ENCODE data around the gene G6PC2. TPM values are rescaled to one million over a fixed set of nuclear protein-coding genes. Genes with fewer than 3 reads are reported as not detected.

The G6PC2 gene
- total RNA-seq, 1 experiment from 2014 or later = not detected

GRCh38 chr2:168916331-168916675 is 15.2 kb downstream of the G6PC2 start:
- ChIA-PET POLR2A (no interaction called here), CTCF (no interaction called here)
- H3K27me3 Mint-ChIP-seq (ENCODE audit: insufficient read depth, unreplicated experiment) = peaks cover 16% of the 10 kb centered on the region
- TF ChIP-seq CTCF (IDR thresholded peaks at IDR 0.05; ENCODE audit: insufficient read depth in 1 of 2, low read depth in 1 of 2, low read length in 1 of 2, severe bottlenecking in 1 of 2, unreplicated experiment in 1 of 2) = no peak
- H3K36me3 Mint-ChIP-seq (ENCODE audit: insufficient read depth, unreplicated experiment) = peaks cover 4% of the 10 kb centered on the region
- H3K4me3 Mint-ChIP-seq (ENCODE audit: unreplicated experiment) = no peak overlapping the region
- DNase-seq = no peak
- Histone ChIP-seq H3K4me1 (no peaks in the 10 kb centered on the region), H3K4me3 (ENCODE audit: low read depth, low read length) (no peak overlapping the region), H3K36me3 (ENCODE audit: control insufficient read depth, insufficient read depth, low read length) (no peaks in the 10 kb centered on the region), H3K9me3 (0 out of 2 replicates have a peak, but pooled peaks cover 3% of the 10 kb centered on the region), H3K27me3 (replicated peaks; ENCODE audit: control insufficient read depth, insufficient read depth, low read length) (peaks cover 2% of the 10 kb centered on the region; the same call in 1 of the 2 replicates)
- intact Hi-C loops (cut with micrococcal nuclease; ENCODE audit: unreplicated experiment) = loop anchor here (5.0 kb wide), 1 partner anchor 59 kb away; no protein-coding TSS in a partner anchor
- H3K4me1 Mint-ChIP-seq (ENCODE audit: low read depth, unreplicated experiment) = no peaks in the 10 kb centered on the region
- H3K9me3 Mint-ChIP-seq (ENCODE audit: unreplicated experiment) = no peaks in the 10 kb centered on the region
- BruUV-seq (replicated peaks) = no TSS peak
- no peak overlapping the region for H3K27ac Mint-ChIP-seq (ENCODE audit: unreplicated experiment)

GRCh38 chr2:168920504-168921157 is 19.5 kb downstream of the G6PC2 start:
- intact Hi-C loops (cut with micrococcal nuclease; ENCODE audit: unreplicated experiment) = loop anchor here (1.0 kb wide), 2 partner anchors 147 to 574 kb away; no protein-coding TSS in a partner anchor
- CTCF ChIA-PET = interaction anchor here (0.9 kb wide), 1 partner anchor 149 kb away, joined by 3 read pairs; no protein-coding TSS in a partner anchor
- Mint-ChIP-seq H3K27ac (ENCODE audit: unreplicated experiment) (no peak overlapping the region), H3K4me1 (ENCODE audit: low read depth, unreplicated experiment) (no peaks in the 10 kb centered on the region), H3K36me3 (ENCODE audit: insufficient read depth, unreplicated experiment) (peaks cover 5% of the 10 kb centered on the region), H3K9me3 (ENCODE audit: unreplicated experiment) (no peaks in the 10 kb centered on the region), H3K4me3 (ENCODE audit: unreplicated experiment) (no peak overlapping the region), H3K27me3 (ENCODE audit: insufficient read depth, unreplicated experiment) (peaks cover 24% of the 10 kb centered on the region)
- POLR2A ChIA-PET = no interaction called here
- peak in 1 of 2 experiments; percentile 45 for DNase-seq
- H3K36me3 ChIP-seq (ENCODE audit: control insufficient read depth, insufficient read depth, low read length) = no peaks in the 10 kb centered on the region
- TF ChIP-seq CTCF (IDR thresholded peaks at IDR 0.05; ENCODE audit: insufficient read depth in 1 of 2, low read depth in 1 of 2, low read length in 1 of 2, severe bottlenecking in 1 of 2, unreplicated experiment in 1 of 2) = peak; percentile 42 to 51
- no peak overlapping the region for H3K4me3 ChIP-seq (ENCODE audit: low read depth, low read length)
- BruUV-seq (replicated peaks) = no TSS peak
- peaks cover 2% of the 10 kb centered on the region; the same call in 1 of the 2 replicates for H3K27me3 ChIP-seq (replicated peaks; ENCODE audit: control insufficient read depth, insufficient read depth, low read length)
- H3K4me1 ChIP-seq = no peaks in the 10 kb centered on the region
- no peaks in the 10 kb centered on the region for H3K9me3 ChIP-seq

- no peaks in the 10 kb centered on the region for H3K27me3 ChIP-seq (replicated peaks; ENCODE audit: control insufficient read depth, insufficient read depth, low read length)
- no peaks in the 10 kb centered on the region for H3K9me3 Mint-ChIP-seq (ENCODE audit: unreplicated experiment)
- H3K4me3 Mint-ChIP-seq (ENCODE audit: unreplicated experiment) = no peak overlapping the region
- no peak for DNase-seq
- no peaks in the 10 kb centered on the region for H3K36me3 Mint-ChIP-seq (ENCODE audit: insufficient read depth, unreplicated experiment)
- H3K36me3 ChIP-seq (ENCODE audit: control insufficient read depth, insufficient read depth, low read length) = no peaks in the 10 kb centered on the region
- ChIA-PET POLR2A (no interaction called here), CTCF (no interaction called here)
- BruUV-seq (replicated peaks) = no TSS peak
- H3K4me1 Mint-ChIP-seq (ENCODE audit: low read depth, unreplicated experiment) = no peaks in the 10 kb centered on the region
- H3K27me3 Mint-ChIP-seq (ENCODE audit: insufficient read depth, unreplicated experiment) = peaks cover 29% of the 10 kb centered on the region
- no peaks in the 10 kb centered on the region for H3K4me1 ChIP-seq
- H3K9me3 ChIP-seq = no peaks in the 10 kb centered on the region
- H3K27ac Mint-ChIP-seq (ENCODE audit: unreplicated experiment) = no peak overlapping the region
- intact Hi-C loops (cut with micrococcal nuclease; ENCODE audit: unreplicated experiment) = no loop called here
- TF ChIP-seq CTCF (IDR thresholded peaks at IDR 0.05; ENCODE audit: insufficient read depth in 1 of 2, low read depth in 1 of 2, low read length in 1 of 2, severe bottlenecking in 1 of 2, unreplicated experiment in 1 of 2) = no peak
- no peak overlapping the region for H3K4me3 ChIP-seq (ENCODE audit: low read depth, low read length)
Measured at GRCh38 chr2:168926621-168927386, 25.7 kb downstream of the G6PC2 start.
